ENCODE measurements around the gene GRHL1.

DNA sequence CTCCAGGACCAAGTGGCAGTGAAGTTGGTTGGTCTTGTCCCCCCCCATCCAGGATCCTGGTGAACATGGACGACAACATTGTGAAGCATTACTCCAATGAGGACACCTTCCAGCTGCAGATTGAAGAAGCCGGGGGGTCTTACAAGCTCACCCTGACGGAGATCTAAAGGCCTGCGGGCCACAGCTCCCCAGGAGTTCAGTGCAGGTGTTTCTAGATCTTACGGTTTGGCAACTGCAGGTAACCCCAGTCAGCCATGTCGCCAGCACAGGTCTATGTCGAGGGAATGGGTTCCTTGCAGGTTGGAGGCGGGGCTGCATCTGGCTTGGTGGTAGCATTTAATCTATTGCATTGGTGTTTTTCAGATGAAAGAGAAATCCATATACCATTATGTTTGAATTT is 49.0 kb downstream of the GRHL1 start:
- TF ChIP-seq, protein P1, sequence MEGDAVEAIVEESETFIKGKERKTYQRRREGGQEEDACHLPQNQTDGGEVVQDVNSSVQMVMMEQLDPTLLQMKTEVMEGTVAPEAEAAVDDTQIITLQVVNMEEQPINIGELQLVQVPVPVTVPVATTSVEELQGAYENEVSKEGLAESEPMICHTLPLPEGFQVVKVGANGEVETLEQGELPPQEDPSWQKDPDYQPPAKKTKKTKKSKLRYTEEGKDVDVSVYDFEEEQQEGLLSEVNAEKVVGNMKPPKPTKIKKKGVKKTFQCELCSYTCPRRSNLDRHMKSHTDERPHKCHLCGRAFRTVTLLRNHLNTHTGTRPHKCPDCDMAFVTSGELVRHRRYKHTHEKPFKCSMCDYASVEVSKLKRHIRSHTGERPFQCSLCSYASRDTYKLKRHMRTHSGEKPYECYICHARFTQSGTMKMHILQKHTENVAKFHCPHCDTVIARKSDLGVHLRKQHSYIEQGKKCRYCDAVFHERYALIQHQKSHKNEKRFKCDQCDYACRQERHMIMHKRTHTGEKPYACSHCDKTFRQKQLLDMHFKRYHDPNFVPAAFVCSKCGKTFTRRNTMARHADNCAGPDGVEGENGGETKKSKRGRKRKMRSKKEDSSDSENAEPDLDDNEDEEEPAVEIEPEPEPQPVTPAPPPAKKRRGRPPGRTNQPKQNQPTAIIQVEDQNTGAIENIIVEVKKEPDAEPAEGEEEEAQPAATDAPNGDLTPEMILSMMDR (IDR thresholded peaks at IDR 0.05; ENCODE audit: extremely low read depth in 1 of 2, insufficient read depth in 1 of 2, low read depth in 1 of 2, low read length in 2 of 2), result no peak
- TF ChIP-seq MYC (IDR thresholded peaks at IDR 0.05; ENCODE audit: low read depth, low read length) (no peak), GATA2 (IDR thresholded peaks at IDR 0.05; ENCODE audit: insufficient read depth, insufficient read length, low read depth, low read length) (no peak)

All from endothelial cell of umbilical vein (primary cell).